B cell (primary cell): ENCODE data around the gene GRK6. TPM values are rescaled to one million over a fixed set of nuclear protein-coding genes. Genes with fewer than 3 reads are reported as not detected.

ENCODE experiments used
- ATAC-seq: fragments of 200-7000 bp; cut with Tn5 transposase; one replicate; pipeline ENCODE4 v1.10.0; 2021; ENCODE audit warnings: low read depth, mild to moderate bottlenecking, moderate number of reproducible peaks, moderate library complexity
- CTCF ChIA-PET: fragments of 350-600 bp; sonication (Branson Sonifier 250); formaldehyde crosslinking; loops from one replicate; lab custom pipeline; 2021; ENCODE audit warnings: antibody characterized with exemption, inconsistent platforms; lab: Charles Lee
- POLR2A ChIA-PET: fragments of 350-600 bp; sonication (Branson Sonifier 250); formaldehyde crosslinking; loops from one replicate; lab custom pipeline; 2021; ENCODE audit warnings: antibody characterized with exemption; lab: Charles Lee
- DNase-seq: peaks from one replicate; pipeline ENCODE4 v3.0.0; 2013
- H2AFZ ChIP-seq: 2 replicates; pipeline ENCODE4 v1.6.1; 2012; ENCODE audit warnings: mild to moderate bottlenecking, low read depth, low read length; ENCODE audit not compliant: insufficient read depth, poor library complexity, severe bottlenecking
- H3K27ac ChIP-seq, 2 donors: 1 replicate in 1 of 2; 2 replicates in 1 of 2; pipeline ENCODE4 v1.5.1; 2012 to 2013; ENCODE audit warnings: low read length in 2 of 2, mild to moderate bottlenecking in 2 of 2, moderate library complexity in 1 of 2
- H3K27me3 ChIP-seq, 4 experiments: fragments of 200-600 bp in 1 of 4; sonication (generic) in 1 of 4; replicated peaks in 1 of 4; 1 replicate in 2 of 4; 2 replicates in 2 of 4; pipeline versions ENCODE4 v1.6.1 to v1.7.0; 2013 to 2016; ENCODE audit warnings: low read length in 3 of 4, mild to moderate bottlenecking in 2 of 4, mixed read lengths in 1 of 4, moderate library complexity in 1 of 4; ENCODE audit not compliant: insufficient read depth in 4 of 4, control insufficient read depth in 3 of 4; ENCODE audit errors: control extremely low read depth in 1 of 4
- H3K36me3 ChIP-seq, 2 experiments: replicated peaks in 1 of 2; 1 replicate in 1 of 2; 2 replicates in 1 of 2; pipeline versions ENCODE4 v1.6.1 to v1.7.1; 2013; ENCODE audit warnings: low read length in 1 of 2; ENCODE audit not compliant: insufficient read depth in 2 of 2, control insufficient read depth in 1 of 2; ENCODE audit errors: control extremely low read depth in 1 of 2, extremely low read depth in 1 of 2
- H3K4me1 ChIP-seq, 2 donors: fragments of 200-600 bp in 1 of 2; sonication (generic) in 1 of 2; 1 replicate in 1 of 2; 2 replicates in 1 of 2; pipeline versions ENCODE4 v1.5.1 to v1.6.1; 2013 to 2017; ENCODE audit warnings: low read length in 2 of 2; ENCODE audit not compliant: control insufficient read depth in 2 of 2, insufficient read depth in 2 of 2
- H3K4me2 ChIP-seq: replicated peaks from 2 replicates; pipeline ENCODE3; 2012; ENCODE audit warnings: mild to moderate bottlenecking, low read depth, low read length; ENCODE audit not compliant: poor library complexity, severe bottlenecking
- H3K4me3 ChIP-seq, 5 experiments: fragments of 200-600 bp in 1 of 5; sonication (generic) in 1 of 5; 1 replicate in 3 of 5; 2 replicates in 2 of 5; pipeline versions ENCODE4 v1.5.1 to v1.7.0; 2011 to 2016; ENCODE audit warnings: low read length in 4 of 5, mild to moderate bottlenecking in 4 of 5, low read depth in 2 of 5, control low read depth in 1 of 5, moderate library complexity in 1 of 5; ENCODE audit not compliant: insufficient read depth in 1 of 5; ENCODE audit errors: control extremely low read depth in 1 of 5, extremely low read depth in 1 of 5
- H3K79me2 ChIP-seq: fragments of 200-600 bp; sonication (generic); one replicate; pipeline ENCODE4 v1.6.0; 2016; ENCODE audit warnings: low read length; ENCODE audit not compliant: control insufficient read depth, insufficient read depth
- H3K9ac ChIP-seq: fragments of 200-600 bp; sonication (generic); 2 replicates; pipeline ENCODE4 v1.6.1; 2017; ENCODE audit warnings: mild to moderate bottlenecking, low read length, moderate library complexity
- H3K9me3 ChIP-seq, 3 donors: one replicate each; pipeline versions ENCODE4 v1.6.1 to v1.7.1; 2013; ENCODE audit warnings: low read length in 2 of 3; ENCODE audit not compliant: control insufficient read depth in 2 of 3, insufficient read depth in 1 of 3; ENCODE audit errors: control extremely low read depth in 1 of 3
- H4K20me1 ChIP-seq: 2 replicates; pipeline ENCODE4 v1.6.0; 2012; ENCODE audit warnings: mild to moderate bottlenecking, low read length; ENCODE audit not compliant: insufficient read depth, control insufficient read depth, poor library complexity, severe bottlenecking
- H3K27ac Mint-ChIP-seq: one replicate; pipeline ENCODE4 v1.8.0; 2021; ENCODE audit warnings: mixed read lengths
- H3K27me3 Mint-ChIP-seq: one replicate; pipeline ENCODE4 v1.8.0; 2021; ENCODE audit warnings: mixed read lengths
- H3K4me1 Mint-ChIP-seq: one replicate; pipeline ENCODE4 v1.8.0; 2021; ENCODE audit warnings: mixed read lengths
- H3K4me3 Mint-ChIP-seq: one replicate; pipeline ENCODE4 v1.8.0; 2021; ENCODE audit warnings: mixed read lengths
- H3K9me3 Mint-ChIP-seq: one replicate; pipeline ENCODE4 v1.8.0; 2022; ENCODE audit warnings: mixed read lengths; ENCODE audit not compliant: insufficient read depth
- EZH2 ChIP-seq: IDR thresholded peaks from 2 replicates; pipeline ENCODE4 v1.6.1; 2012; ENCODE audit warnings: borderline replicate concordance, low read depth, mild to moderate bottlenecking, moderate library complexity, low read length; ENCODE audit not compliant: insufficient read depth, poor library complexity, severe bottlenecking
- WGBS: methylation state at CpG from one replicate; pipeline ENCODE4 v1.1.5; 2013; ENCODE audit warnings: missing lambda C conversion rate; ENCODE audit not compliant: insufficient coverage; 5-methylcytosine and 5-hydroxymethylcytosine counted together
- intact Hi-C: fragments of 100-400 bp; cut with micrococcal nuclease; formaldehyde crosslinking; loops from one replicate; pipeline ENCODE4 v1.10.0; 2022
- polyA plus RNA-seq: library from polyadenylated mRNA; depleted of rRNA; stranded (reverse); fragments of >200 nt; gene quantifications from 2 replicates; pipeline ENCODE4 v1.2.3, GENCODE V29; 2012
- total RNA-seq, 2 donors: library from RNA; stranded (reverse); fragments of 120-200 nt in 1 of 2; gene quantifications; 1 replicate in 1 of 2; 2 replicates in 1 of 2; pipeline versions ENCODE4 v1.2.3 to v1.2.4, GENCODE V29; 2013 to 2022
- TF ChIP-seq, protein P1 (sequence below): fragments of 200-600 bp; IDR thresholded peaks from one replicate; pipeline ENCODE4 v1.8.0; 2022; ENCODE audit warnings: antibody characterized with exemption, mild to moderate bottlenecking

Gene GRK6
- total and polyA plus RNA-seq, 2 donors (not counting 1 experiment from before 2014, with no cell fraction given) = 155 to 173 TPM

- Histone ChIP-seq H3K79me2 (peaks cover 74% of the 10 kb centered on the region), H3K27ac (peak overlapping the region; percentile 92 to 96), H3K4me1 (peaks cover 54 to 73% of the 10 kb centered on the region in 2 donors), H4K20me1 (peaks cover 90% of the 10 kb centered on the region), H3K27me3 (no peaks in the 10 kb centered on the region), H3K9ac (no peak overlapping the region), H3K4me2 (peak overlapping the region; percentile 90), H3K36me3 (peaks cover 4 to 89% of the 10 kb centered on the region in 2 experiments), H2AFZ (no peak overlapping the region), H3K9me3 (no peaks in the 10 kb centered on the region), H3K4me3 (peak overlapping the region in 1 of 5 experiments; percentile 23)
- DNase-seq (no peak), ATAC-seq (no peak)
- Mint-ChIP-seq H3K27me3 (no peaks in the 10 kb centered on the region), H3K4me3 (peak overlapping the region; percentile 34), H3K9me3 (no peaks in the 10 kb centered on the region), H3K27ac (peak overlapping the region; percentile 97), H3K4me1 (peaks cover 55% of the 10 kb centered on the region)
- 97% methylated on average over 20 of the region's 25 CpGs for WGBS
- intact Hi-C loops = loop anchor here (1.0 kb wide), 1 partner anchor 13 kb away; the partner anchor contains the start of gene PRR7
- POLR2A ChIA-PET = interaction anchor here (0.7 to 6.8 kb wide), 4 partner anchors 12 to 83 kb away, joined by 3 to 103 read pairs (median 4); partner anchors contain the start of gene PRR7
- CTCF ChIA-PET = interaction anchor here (1.5 to 12.4 kb wide), 5 partner anchors 10 to 43 kb away, joined by 3 to 152 read pairs (median 82); partner anchors contain the start of gene PRR7
- TF ChIP-seq, protein P1, sequence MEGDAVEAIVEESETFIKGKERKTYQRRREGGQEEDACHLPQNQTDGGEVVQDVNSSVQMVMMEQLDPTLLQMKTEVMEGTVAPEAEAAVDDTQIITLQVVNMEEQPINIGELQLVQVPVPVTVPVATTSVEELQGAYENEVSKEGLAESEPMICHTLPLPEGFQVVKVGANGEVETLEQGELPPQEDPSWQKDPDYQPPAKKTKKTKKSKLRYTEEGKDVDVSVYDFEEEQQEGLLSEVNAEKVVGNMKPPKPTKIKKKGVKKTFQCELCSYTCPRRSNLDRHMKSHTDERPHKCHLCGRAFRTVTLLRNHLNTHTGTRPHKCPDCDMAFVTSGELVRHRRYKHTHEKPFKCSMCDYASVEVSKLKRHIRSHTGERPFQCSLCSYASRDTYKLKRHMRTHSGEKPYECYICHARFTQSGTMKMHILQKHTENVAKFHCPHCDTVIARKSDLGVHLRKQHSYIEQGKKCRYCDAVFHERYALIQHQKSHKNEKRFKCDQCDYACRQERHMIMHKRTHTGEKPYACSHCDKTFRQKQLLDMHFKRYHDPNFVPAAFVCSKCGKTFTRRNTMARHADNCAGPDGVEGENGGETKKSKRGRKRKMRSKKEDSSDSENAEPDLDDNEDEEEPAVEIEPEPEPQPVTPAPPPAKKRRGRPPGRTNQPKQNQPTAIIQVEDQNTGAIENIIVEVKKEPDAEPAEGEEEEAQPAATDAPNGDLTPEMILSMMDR = no peak
- TF ChIP-seq EZH2 = no peak
These were observed 6.6 kb downstream of the GRK6 start for GRCh38 chr5:177432839-177433657.
